Measurements from ENCODE around the gene ADCY1.

ADCY1 gene

DNA sequence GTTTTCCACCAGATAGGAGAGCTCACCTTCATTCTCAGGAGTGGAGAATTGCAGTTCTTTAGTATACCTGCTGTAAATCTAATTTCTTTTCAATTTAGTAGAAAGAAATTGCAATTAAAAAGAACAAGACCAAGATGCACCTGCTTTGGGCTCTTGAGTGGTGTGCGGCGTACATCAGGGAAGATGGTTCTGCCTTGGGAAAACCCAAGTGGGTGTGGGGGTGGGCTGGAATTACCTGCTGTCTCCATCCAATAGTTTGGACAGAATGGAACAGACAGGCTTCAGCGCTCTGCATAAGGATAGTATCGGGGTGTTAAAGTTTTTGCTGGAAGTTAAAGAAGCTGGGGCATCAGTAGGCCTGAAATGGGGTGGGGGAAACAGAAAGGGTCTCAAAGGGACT lies 7.2 kb upstream of the ADCY1 start:
- H3K4me3 ChIP-seq (ENCODE audit: low read depth in 1 of 2, low read length in 2 of 2): no peak overlapping the region
- no peak overlapping the region for H3K9ac ChIP-seq (ENCODE audit: low read length)
- H3K4me1 ChIP-seq (ENCODE audit: insufficient read depth, low read length): peaks cover 5% of the 10 kb centered on the region
- no peaks in the 10 kb centered on the region for H3K36me3 ChIP-seq (ENCODE audit: insufficient read depth, low read length)
- no peaks in the 10 kb centered on the region for H3K27me3 ChIP-seq (ENCODE audit: control insufficient read depth in 1 of 2, insufficient read depth in 2 of 2, low read length in 2 of 2)
- H3K9me3 ChIP-seq (ENCODE audit: low read length): no peaks in the 10 kb centered on the region
- H3K27ac ChIP-seq (ENCODE audit: low read depth, low read length): no peak overlapping the region

- Histone ChIP-seq H3K27me3 (ENCODE audit: control insufficient read depth in 1 of 2, insufficient read depth in 2 of 2, low read length in 2 of 2) (no peaks in the 10 kb centered on the region), H3K4me3 (ENCODE audit: low read depth in 1 of 2, low read length in 2 of 2) (no peak overlapping the region), H3K9ac (ENCODE audit: low read length) (no peak overlapping the region), H3K27ac (ENCODE audit: low read depth, low read length) (no peak overlapping the region), H3K4me1 (ENCODE audit: insufficient read depth, low read length) (peaks cover 5% of the 10 kb centered on the region), H3K9me3 (ENCODE audit: low read length) (no peaks in the 10 kb centered on the region), H3K36me3 (ENCODE audit: insufficient read depth, low read length) (no peaks in the 10 kb centered on the region)
These were observed 6.5 kb upstream of the ADCY1 start for GRCh38 chr7:45567713-45568112.

DNA sequence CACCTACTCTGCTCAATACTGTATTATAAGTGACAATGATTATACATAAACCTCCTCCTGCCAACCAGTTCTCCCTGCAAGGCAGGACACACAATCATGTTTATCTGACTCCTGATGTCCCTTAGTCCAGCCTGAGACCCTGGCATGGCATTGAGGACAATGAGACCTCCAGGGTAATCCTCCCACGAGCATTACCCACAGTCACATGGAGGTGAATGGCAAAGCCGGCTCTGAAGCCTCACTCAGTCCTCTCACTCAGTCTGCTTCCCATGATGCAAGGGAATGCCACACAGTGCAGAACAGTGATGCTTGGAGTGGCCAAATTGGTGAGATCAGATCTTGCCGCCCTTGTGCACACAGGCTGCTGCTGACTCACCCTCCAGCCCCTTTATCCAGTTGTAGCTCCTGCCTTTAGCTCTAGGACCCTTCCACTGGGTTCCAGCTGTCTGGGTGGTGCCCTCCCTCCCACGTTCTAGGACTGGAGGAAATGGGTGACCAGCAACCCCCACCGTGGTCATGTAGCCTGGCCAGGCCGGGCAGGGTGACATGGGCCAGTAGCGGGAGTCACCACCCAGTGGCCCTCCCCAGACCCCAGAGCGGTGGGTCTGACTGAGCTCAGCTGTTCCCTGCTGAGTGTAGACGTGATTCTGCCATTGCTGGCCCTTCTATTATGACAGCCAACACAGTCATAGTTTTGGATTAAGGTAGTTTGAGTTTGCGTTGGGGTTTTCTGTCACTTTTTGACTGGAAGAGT lies 5.5 kb upstream of the ADCY1 start:
- H3K27me3 ChIP-seq (ENCODE audit: control insufficient read depth in 1 of 2, insufficient read depth in 2 of 2, low read length in 2 of 2): no peaks in the 10 kb centered on the region
- peaks cover 5% of the 10 kb centered on the region for H3K4me1 ChIP-seq (ENCODE audit: insufficient read depth, low read length)
- no peak overlapping the region for H3K9ac ChIP-seq (ENCODE audit: low read length)
- H3K9me3 ChIP-seq (ENCODE audit: low read length): no peaks in the 10 kb centered on the region
- no peaks in the 10 kb centered on the region for H3K36me3 ChIP-seq (ENCODE audit: insufficient read depth, low read length)
- H3K4me3 ChIP-seq (ENCODE audit: low read depth in 1 of 2, low read length in 2 of 2): no peak overlapping the region
- no peak overlapping the region for H3K27ac ChIP-seq (ENCODE audit: low read depth, low read length)

- Histone ChIP-seq H3K36me3 (ENCODE audit: insufficient read depth, low read length) (no peaks in the 10 kb centered on the region), H3K27me3 (ENCODE audit: control insufficient read depth in 1 of 2, insufficient read depth in 2 of 2, low read length in 2 of 2) (no peaks in the 10 kb centered on the region), H3K4me1 (ENCODE audit: insufficient read depth, low read length) (peaks cover 5% of the 10 kb centered on the region), H3K4me3 (ENCODE audit: low read depth in 1 of 2, low read length in 2 of 2) (no peak overlapping the region), H3K27ac (ENCODE audit: low read depth, low read length) (no peak overlapping the region), H3K9me3 (ENCODE audit: low read length) (no peaks in the 10 kb centered on the region), H3K9ac (ENCODE audit: low read length) (no peak overlapping the region)
These were observed 4.9 kb upstream of the ADCY1 start for GRCh38 chr7:45569290-45569685.

- H3K4me1 ChIP-seq (ENCODE audit: insufficient read depth, low read length): peaks cover 8% of the 10 kb centered on the region
- H3K27ac ChIP-seq (ENCODE audit: low read depth, low read length): no peak overlapping the region
- H3K27me3 ChIP-seq (ENCODE audit: control insufficient read depth in 1 of 2, insufficient read depth in 2 of 2, low read length in 2 of 2): peaks cover 0 to 11% of the 10 kb centered on the region in 2 donors
- no peaks in the 10 kb centered on the region for H3K36me3 ChIP-seq (ENCODE audit: insufficient read depth, low read length)
- no peak overlapping the region for H3K9ac ChIP-seq (ENCODE audit: low read length)
- H3K4me3 ChIP-seq (ENCODE audit: low read depth in 1 of 2, low read length in 2 of 2): no peak overlapping the region
- no peaks in the 10 kb centered on the region for H3K9me3 ChIP-seq (ENCODE audit: low read length)
These were observed 3.4 kb upstream of the ADCY1 start for GRCh38 chr7:45570797-45571196.

- H3K36me3 ChIP-seq (ENCODE audit: insufficient read depth, low read length): no peaks in the 10 kb centered on the region
- no peak overlapping the region for H3K27ac ChIP-seq (ENCODE audit: low read depth, low read length)
- H3K4me3 ChIP-seq (ENCODE audit: low read depth in 1 of 2, low read length in 2 of 2): no peak overlapping the region
- peaks cover 0 to 24% of the 10 kb centered on the region in 2 donors for H3K27me3 ChIP-seq (ENCODE audit: control insufficient read depth in 1 of 2, insufficient read depth in 2 of 2, low read length in 2 of 2)
- peaks cover 8% of the 10 kb centered on the region for H3K4me1 ChIP-seq (ENCODE audit: insufficient read depth, low read length)
- no peak overlapping the region for H3K9ac ChIP-seq (ENCODE audit: low read length)
- no peaks in the 10 kb centered on the region for H3K9me3 ChIP-seq (ENCODE audit: low read length)
These were observed 964 bp upstream of the ADCY1 start for GRCh38 chr7:45573204-45573603.

- Histone ChIP-seq H3K27ac (ENCODE audit: low read depth, low read length) (no peak overlapping the region), H3K4me3 (ENCODE audit: low read depth in 1 of 2, low read length in 2 of 2) (no peak overlapping the region), H3K9me3 (ENCODE audit: low read length) (no peaks in the 10 kb centered on the region), H3K36me3 (ENCODE audit: insufficient read depth, low read length) (no peaks in the 10 kb centered on the region), H3K27me3 (ENCODE audit: control insufficient read depth in 1 of 2, insufficient read depth in 2 of 2, low read length in 2 of 2) (peaks cover 0 to 25% of the 10 kb centered on the region in 2 donors), H3K4me1 (ENCODE audit: insufficient read depth, low read length) (peaks cover 8% of the 10 kb centered on the region), H3K9ac (ENCODE audit: low read length) (no peak overlapping the region)
These were observed 174 bp downstream of the ADCY1 start for GRCh38 chr7:45574416-45574668.

GRCh38 chr7:45574669-45575500 lies 717 bp downstream of the ADCY1 start:
- peak overlapping the region in 1 of 2 donors; percentile 17 for H3K4me3 ChIP-seq (ENCODE audit: low read depth in 1 of 2, low read length in 2 of 2)
- no peak overlapping the region for H3K27ac ChIP-seq (ENCODE audit: low read depth, low read length)
- H3K4me1 ChIP-seq (ENCODE audit: insufficient read depth, low read length): peaks cover 8% of the 10 kb centered on the region
- no peak overlapping the region for H3K9ac ChIP-seq (ENCODE audit: low read length)
- H3K36me3 ChIP-seq (ENCODE audit: insufficient read depth, low read length): no peaks in the 10 kb centered on the region
- peaks cover 0 to 28% of the 10 kb centered on the region in 2 donors for H3K27me3 ChIP-seq (ENCODE audit: control insufficient read depth in 1 of 2, insufficient read depth in 2 of 2, low read length in 2 of 2)
- H3K9me3 ChIP-seq (ENCODE audit: low read length): no peaks in the 10 kb centered on the region

GRCh38 chr7:45575501-45576248 lies 1.5 kb downstream of the ADCY1 start:
- peaks cover 8% of the 10 kb centered on the region for H3K4me1 ChIP-seq (ENCODE audit: insufficient read depth, low read length)
- peaks cover 0 to 28% of the 10 kb centered on the region in 2 donors for H3K27me3 ChIP-seq (ENCODE audit: control insufficient read depth in 1 of 2, insufficient read depth in 2 of 2, low read length in 2 of 2)
- H3K9ac ChIP-seq (ENCODE audit: low read length): no peak overlapping the region
- H3K4me3 ChIP-seq (ENCODE audit: low read depth in 1 of 2, low read length in 2 of 2): no peak overlapping the region
- H3K27ac ChIP-seq (ENCODE audit: low read depth, low read length): no peak overlapping the region
- H3K36me3 ChIP-seq (ENCODE audit: insufficient read depth, low read length): no peaks in the 10 kb centered on the region
- H3K9me3 ChIP-seq (ENCODE audit: low read length): no peaks in the 10 kb centered on the region

DNA sequence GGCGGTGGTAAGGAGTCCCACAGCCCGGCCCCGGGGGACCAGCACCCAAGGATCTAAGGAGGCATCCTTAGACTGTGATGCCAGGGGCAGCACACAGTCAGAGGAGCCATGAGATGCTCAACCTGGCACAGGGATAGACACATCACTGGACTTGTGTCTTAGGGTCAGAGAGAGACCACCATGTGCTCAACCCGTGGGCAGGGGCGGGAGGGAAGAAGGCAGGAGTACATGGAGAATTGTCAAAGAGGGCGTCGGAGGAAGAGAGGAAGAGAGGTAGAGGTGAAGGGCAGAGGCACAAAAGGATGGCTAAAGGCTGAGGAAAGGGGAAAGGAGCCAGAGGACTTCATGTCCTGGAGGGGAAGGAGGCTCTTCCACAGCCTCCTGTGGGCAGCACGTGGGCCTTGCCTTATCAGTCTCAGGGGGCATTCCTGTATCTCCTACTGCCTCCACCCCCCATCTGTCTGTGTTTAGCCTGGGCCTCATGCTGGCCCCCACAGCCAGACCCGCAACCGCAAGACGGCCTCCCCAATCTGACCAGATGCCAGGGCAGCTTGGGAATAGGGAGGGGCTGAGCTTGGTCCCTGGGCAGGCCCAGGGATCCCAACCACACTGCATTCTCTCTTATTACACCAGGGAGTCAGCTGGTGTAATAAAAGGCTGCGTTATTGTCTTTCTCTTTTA lies 2.2 kb downstream of the ADCY1 start:
- H3K4me3 ChIP-seq (ENCODE audit: low read depth in 1 of 2, low read length in 2 of 2): no peak overlapping the region
- peaks cover 8% of the 10 kb centered on the region for H3K4me1 ChIP-seq (ENCODE audit: insufficient read depth, low read length)
- no peak overlapping the region for H3K9ac ChIP-seq (ENCODE audit: low read length)
- H3K27ac ChIP-seq (ENCODE audit: low read depth, low read length): no peak overlapping the region
- H3K27me3 ChIP-seq (ENCODE audit: control insufficient read depth in 1 of 2, insufficient read depth in 2 of 2, low read length in 2 of 2): peaks cover 0 to 28% of the 10 kb centered on the region in 2 donors
- no peaks in the 10 kb centered on the region for H3K36me3 ChIP-seq (ENCODE audit: insufficient read depth, low read length)
- H3K9me3 ChIP-seq (ENCODE audit: low read length): no peaks in the 10 kb centered on the region

DNA sequence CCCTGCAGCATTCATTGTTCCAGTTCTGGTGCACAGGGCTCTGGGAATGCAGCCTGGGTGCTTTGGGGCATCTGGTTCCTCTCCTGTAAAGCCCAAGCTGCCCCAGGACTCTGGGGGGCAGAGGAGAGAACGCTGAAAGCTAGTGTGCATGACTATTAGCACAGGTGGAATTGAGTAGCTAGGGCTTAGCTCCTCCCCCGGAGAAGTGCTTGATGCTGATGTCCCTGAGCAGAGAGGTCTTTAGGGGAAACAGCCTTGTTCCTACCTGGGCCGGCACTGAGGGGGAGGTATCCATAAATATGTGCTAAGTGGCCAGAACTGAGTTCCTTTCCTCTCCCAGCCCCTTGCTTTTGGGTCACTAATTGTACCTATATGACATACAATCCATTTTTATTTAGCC lies 3.9 kb downstream of the ADCY1 start:
- Histone ChIP-seq H3K27me3 (ENCODE audit: control insufficient read depth in 1 of 2, insufficient read depth in 2 of 2, low read length in 2 of 2) (peaks cover 0 to 28% of the 10 kb centered on the region in 2 donors), H3K27ac (ENCODE audit: low read depth, low read length) (no peak overlapping the region), H3K36me3 (ENCODE audit: insufficient read depth, low read length) (no peaks in the 10 kb centered on the region), H3K4me3 (ENCODE audit: low read depth in 1 of 2, low read length in 2 of 2) (no peak overlapping the region), H3K9ac (ENCODE audit: low read length) (no peak overlapping the region), H3K4me1 (ENCODE audit: insufficient read depth, low read length) (peaks cover 8% of the 10 kb centered on the region), H3K9me3 (ENCODE audit: low read length) (no peaks in the 10 kb centered on the region)
